HG02588 (cell line): ENCODE measurements around the gene DNASE1L3.
"Not testable (repeated sequence)": the region's sequence is repeated elsewhere in the genome, so short reads cannot be mapped to it uniquely, and the experiment has no call there.

Experiments used
- ATAC-seq: cut with Tn5 transposase; IDR thresholded peaks from one replicate; pipeline ENCODE4 v1.9.1; 2021; ENCODE audit warnings: mild to moderate bottlenecking, moderate library complexity; ENCODE audit not compliant: unreplicated experiment

DNASE1L3 gene

GRCh38 chr3:58210761-58211460 lies at the start of gene DNASE1L3:
DNASE1L3 (minus strand) TSS chr3:58210972; CDS start chr3:58210906, 66 bp downstream.
- ATAC-seq: no peak

GRCh38 chr3:58260261-58260731 lies 49.5 kb upstream of the DNASE1L3 start:
- ATAC-seq: no peak

GRCh38 chr3:58258392-58259055 lies 47.8 kb upstream of the DNASE1L3 start:
- ATAC-seq: no peak

- no peak for ATAC-seq
These were observed 45.7 kb upstream of the DNASE1L3 start for GRCh38 chr3:58256511-58256910.

GRCh38 chr3:58256061-58256460 lies 45.3 kb upstream of the DNASE1L3 start:
- ATAC-seq: no peak

- no peak for ATAC-seq
These were observed 43.4 kb upstream of the DNASE1L3 start for GRCh38 chr3:58254144-58254543.

- ATAC-seq: no peak
These were observed 40.9 kb upstream of the DNASE1L3 start for GRCh38 chr3:58251631-58252035.

- no peak for ATAC-seq
These were observed 39.4 kb upstream of the DNASE1L3 start for GRCh38 chr3:58250093-58250707.

- ATAC-seq: no peak
These were observed 38.8 kb upstream of the DNASE1L3 start for GRCh38 chr3:58249358-58250092.

- ATAC-seq: no peak
These were observed 35.6 kb upstream of the DNASE1L3 start for GRCh38 chr3:58246148-58247047.

- ATAC-seq: no peak
These were observed 33.3 kb upstream of the DNASE1L3 start for GRCh38 chr3:58243976-58244585.

- not testable (repeated sequence) for ATAC-seq
These were observed 32.1 kb upstream of the DNASE1L3 start for GRCh38 chr3:58242860-58243259.

GRCh38 chr3:58242340-58242739 lies 31.6 kb upstream of the DNASE1L3 start:
- ATAC-seq: no peak

- ATAC-seq: no peak
These were observed 30.7 kb upstream of the DNASE1L3 start for GRCh38 chr3:58241306-58242044.

GRCh38 chr3:58238830-58239229 lies 28.1 kb upstream of the DNASE1L3 start:
- no peak for ATAC-seq

GRCh38 chr3:58237941-58238681 lies 27.3 kb upstream of the DNASE1L3 start:
- ATAC-seq: peak; percentile 7

GRCh38 chr3:58237238-58237940 lies 26.6 kb upstream of the DNASE1L3 start, which contains the start of gene ABHD6:
ABHD6 (plus strand) TSS chr3:58237792; CDS start chr3:58256587, 18,795 bp downstream.
- ATAC-seq: peak; percentile 75
